HCT116 (cell line): Measurements from ENCODE around the gene BMPER. TPM values are rescaled to one million over a fixed set of nuclear protein-coding genes. Genes with fewer than 3 reads are reported as not detected.

ENCODE experiments used
- ATAC-seq: fragments of 200-7000 bp; cut with Tn5 transposase; 2 replicates; pipeline ENCODE4 v1.9.1; 2020; ENCODE audit warnings: mild to moderate bottlenecking, moderate library complexity
- BruUV-seq: library from RNA; stranded (reverse); fragments of 400-500 nt; replicated peaks from 2 replicates; lab custom pipeline; 2021; lab: Mats Ljungman, UMichigan
- CTCF ChIA-PET: fragments of 300-600 bp; sonication (Branson Sonifier 250); formaldehyde crosslinking; loops from one replicate; lab custom pipeline; 2021; ENCODE audit warnings: antibody characterized with exemption; lab: Charles Lee
- POLR2A ChIA-PET: fragments of 300-600, 350-600 bp; sonication (Branson Sonifier 250); formaldehyde crosslinking; loops from one replicate; lab custom pipeline; 2021; ENCODE audit warnings: antibody characterized with exemption; lab: Charles Lee
- RAD21 ChIA-PET, 2 experiments: fragments of 300-600 bp; sonication (Branson Sonifier 250); formaldehyde crosslinking; loops; one replicate each; lab custom pipeline; 2023; ENCODE audit warnings: low total read pairs in 2 of 2; ENCODE audit not compliant: uncharacterized antibody in 2 of 2, unreplicated experiment in 2 of 2, low non-redundant PET in 1 of 2; lab: Charles Lee
- DNase-seq: peaks from one replicate; pipeline ENCODE4 v3.0.0-alpha.2; 2010; ENCODE audit warnings: low read depth, low spot score
- H2AFZ ChIP-seq: fragments of 200-600 bp; shearing (Covaris generic), sonication (generic); 2 replicates; pipeline ENCODE4 v1.6.1; 2017; ENCODE audit warnings: low read depth, mixed run types, mixed read lengths, antibody characterized with exemption, low read length; ENCODE audit not compliant: poor library complexity, severe bottlenecking
- H3K27ac ChIP-seq: 2 replicates; pipeline ENCODE4 v1.5.1; 2012; ENCODE audit warnings: low read depth, low read length
- H3K27me3 ChIP-seq: fragments of 200-600 bp; sonication (generic); 2 replicates; pipeline ENCODE4 v1.6.1; 2016; ENCODE audit warnings: mixed run types, low read length, mixed read lengths; ENCODE audit not compliant: insufficient read depth
- H3K36me3 ChIP-seq, 2 experiments: fragments of 200-500 bp in 1 of 2; fragments of 200-600 bp in 1 of 2; sonication (Bioruptor generic) in 1 of 2; sonication (generic) in 1 of 2; 2 replicates each; pipeline versions ENCODE4 v1.5.1 to v1.6.1; 2014 to 2016; ENCODE audit warnings: low read length in 2 of 2, inconsistent platforms in 1 of 2, mixed read lengths in 1 of 2, mixed run types in 1 of 2; ENCODE audit not compliant: insufficient read depth in 2 of 2, control insufficient read depth in 1 of 2
- H3K4me1 ChIP-seq, 2 experiments: fragments of 200-600 bp in 1 of 2; sonication (generic) in 1 of 2; 2 replicates each; pipeline versions ENCODE4 v1.5.1 to v1.6.1; 2012 to 2017; ENCODE audit warnings: low read length in 2 of 2, inconsistent platforms in 1 of 2, mild to moderate bottlenecking in 1 of 2, mixed read lengths in 1 of 2, mixed run types in 1 of 2, moderate library complexity in 1 of 2; ENCODE audit not compliant: insufficient read depth in 2 of 2, control insufficient read depth in 1 of 2
- H3K4me2 ChIP-seq: fragments of 200-600 bp; sonication (generic); 2 replicates; pipeline ENCODE4 v1.6.1; 2017; ENCODE audit warnings: mixed run types, low read length, mixed read lengths
- H3K4me3 ChIP-seq, 2 experiments: fragments of 200-600 bp in 1 of 2; sonication (generic) in 1 of 2; replicated peaks in 1 of 2; 2 replicates each; pipeline ENCODE4 v1.5.1; 2011 to 2016; ENCODE audit warnings: low read length in 2 of 2, control low read depth in 1 of 2, low read depth in 1 of 2, mild to moderate bottlenecking in 1 of 2, mixed read lengths in 1 of 2, mixed run types in 1 of 2
- H3K79me2 ChIP-seq: fragments of 200-600 bp; sonication (generic); 2 replicates; pipeline ENCODE4 v1.6.1; 2017; ENCODE audit warnings: mild to moderate bottlenecking, mixed run types, low read length, moderate library complexity, mixed read lengths; ENCODE audit not compliant: insufficient read depth
- H3K9ac ChIP-seq: fragments of 200-600 bp; sonication (generic); 2 replicates; pipeline ENCODE4 v1.6.1; 2016; ENCODE audit warnings: low read length, mixed read lengths
- H3K9me2 ChIP-seq: fragments of 200-600 bp; sonication (generic), shearing (Covaris generic); 2 replicates; pipeline ENCODE4 v1.6.1; 2017; ENCODE audit warnings: mixed run types, mild to moderate bottlenecking, moderate library complexity; ENCODE audit not compliant: insufficient read depth
- H3K9me3 ChIP-seq, 2 experiments: fragments of 200-500 bp in 1 of 2; fragments of 200-600 bp in 1 of 2; sonication (Bioruptor generic) in 1 of 2; sonication (generic) in 1 of 2; 2 replicates each; pipeline ENCODE4 v1.6.1; 2014 to 2017; ENCODE audit warnings: low read length in 2 of 2, mixed read lengths in 2 of 2, inconsistent platforms in 1 of 2, low read depth in 1 of 2, mild to moderate bottlenecking in 1 of 2, mixed run types in 1 of 2, moderate library complexity in 1 of 2; ENCODE audit not compliant: control insufficient read depth in 1 of 2, insufficient read depth in 1 of 2
- H4K20me1 ChIP-seq: fragments of 200-600 bp; sonication (generic), shearing (Covaris generic); 2 replicates; pipeline ENCODE4 v1.6.1; 2017; ENCODE audit warnings: mixed run types, mild to moderate bottlenecking, moderate library complexity; ENCODE audit not compliant: insufficient read depth
- CBX3 ChIP-seq: IDR thresholded peaks from 2 replicates; pipeline ENCODE4 v1.6.1; 2012; ENCODE audit warnings: low read depth
- EGR1 ChIP-seq: IDR thresholded peaks from 2 replicates; pipeline ENCODE4 v1.6.1; 2012; ENCODE audit warnings: low read depth
- ELF1 ChIP-seq: IDR thresholded peaks from 2 replicates; pipeline ENCODE4 v1.6.1; 2012; ENCODE audit warnings: low read depth, borderline replicate concordance
- EZH2 ChIP-seq: fragments of 200-600 bp; sonication (generic); IDR thresholded peaks from 2 replicates; pipeline ENCODE4 v1.6.1; 2017; ENCODE audit warnings: antibody characterized with exemption, mixed run types
- EZH2phosphoT487 ChIP-seq: fragments of 200-600 bp; IDR thresholded peaks from 2 replicates; pipeline ENCODE4 v1.6.1; 2018; ENCODE audit warnings: antibody characterized with exemption, borderline replicate concordance
- FOSL1 ChIP-seq: IDR thresholded peaks from 2 replicates; pipeline ENCODE4 v1.6.1; 2012; ENCODE audit warnings: low read depth
- JUND ChIP-seq: IDR thresholded peaks from 2 replicates; pipeline ENCODE4 v1.6.1; 2012
- POLR2AphosphoS5 ChIP-seq: IDR thresholded peaks from 2 replicates; pipeline ENCODE4 v1.6.1; 2011; ENCODE audit warnings: mild to moderate bottlenecking, low read depth, low read length, moderate library complexity
- RAD21 ChIP-seq: IDR thresholded peaks from 2 replicates; pipeline ENCODE4 v1.6.1; 2012; ENCODE audit warnings: low read depth, mild to moderate bottlenecking
- SP1 ChIP-seq: IDR thresholded peaks from 2 replicates; pipeline ENCODE4 v1.6.1; 2012; ENCODE audit warnings: low read depth
- SRF ChIP-seq: IDR thresholded peaks from 2 replicates; pipeline ENCODE4 v1.6.1; 2012; ENCODE audit warnings: low read depth
- ZFX ChIP-seq: fragments of 450-650 bp; IDR thresholded peaks from 2 replicates; pipeline ENCODE4 v1.6.1; 2017
- ZNF274 ChIP-seq: fragments of 200-500 bp; sonication (Bioruptor generic); IDR thresholded peaks from 2 replicates; pipeline ENCODE4 v1.6.1; 2014; ENCODE audit warnings: mild to moderate bottlenecking, low read depth, low read length, inconsistent platforms
- intact Hi-C: fragments of 100-400 bp; cut with micrococcal nuclease; formaldehyde crosslinking; loops from 2 replicates; pipeline ENCODE4 v1.10.0; 2022
- total RNA-seq: library from RNA; stranded (reverse); gene quantifications from one replicate; pipeline ENCODE4 v1.2.1, GENCODE V29; 2021; ENCODE audit not compliant: unreplicated experiment
- TF ChIP-seq, protein P1 (sequence below): IDR thresholded peaks from 2 replicates; pipeline ENCODE4 v1.6.1; 2011; ENCODE audit warnings: mild to moderate bottlenecking, low read length, moderate library complexity; ENCODE audit not compliant: insufficient replicate concordance; ENCODE audit errors: extremely low read depth
- TF ChIP-seq, protein P2 (sequence below): IDR thresholded peaks from 2 replicates; pipeline ENCODE4 v1.6.1; 2012
- TF ChIP-seq, protein P3 (sequence below): IDR thresholded peaks from 2 replicates; pipeline ENCODE4 v1.6.1; 2012
- TF ChIP-seq, protein P4 (sequence below): IDR thresholded peaks from 2 replicates; pipeline ENCODE4 v1.6.1; 2012; ENCODE audit warnings: low read depth

BMPER gene
- total RNA-seq, 1 experiment from 2014 or later, result not detected

DNA sequence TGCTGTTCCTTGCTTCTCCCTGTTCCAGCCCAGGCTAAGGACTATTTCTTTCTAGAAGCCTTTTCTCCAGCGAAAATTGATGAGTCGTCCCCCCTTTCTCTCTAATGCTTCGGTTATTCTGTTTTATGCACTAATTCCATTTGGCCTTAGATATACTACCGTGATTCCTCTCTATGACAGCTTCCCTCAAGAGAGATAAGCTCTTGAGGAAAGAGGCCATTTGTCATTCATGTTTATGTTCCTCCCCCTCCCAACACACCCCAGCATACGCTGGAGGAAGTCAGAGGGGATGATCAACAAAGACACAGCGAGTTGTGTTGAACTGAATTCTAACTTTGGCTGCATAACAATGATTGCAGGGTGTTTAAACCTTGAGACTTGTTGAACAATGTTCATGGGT lies 198.8 kb downstream of the BMPER start (continued):
- no peak for TF ChIP-seq ZNF274
- no peak for TF ChIP-seq EZH2
- TF ChIP-seq, protein P1, sequence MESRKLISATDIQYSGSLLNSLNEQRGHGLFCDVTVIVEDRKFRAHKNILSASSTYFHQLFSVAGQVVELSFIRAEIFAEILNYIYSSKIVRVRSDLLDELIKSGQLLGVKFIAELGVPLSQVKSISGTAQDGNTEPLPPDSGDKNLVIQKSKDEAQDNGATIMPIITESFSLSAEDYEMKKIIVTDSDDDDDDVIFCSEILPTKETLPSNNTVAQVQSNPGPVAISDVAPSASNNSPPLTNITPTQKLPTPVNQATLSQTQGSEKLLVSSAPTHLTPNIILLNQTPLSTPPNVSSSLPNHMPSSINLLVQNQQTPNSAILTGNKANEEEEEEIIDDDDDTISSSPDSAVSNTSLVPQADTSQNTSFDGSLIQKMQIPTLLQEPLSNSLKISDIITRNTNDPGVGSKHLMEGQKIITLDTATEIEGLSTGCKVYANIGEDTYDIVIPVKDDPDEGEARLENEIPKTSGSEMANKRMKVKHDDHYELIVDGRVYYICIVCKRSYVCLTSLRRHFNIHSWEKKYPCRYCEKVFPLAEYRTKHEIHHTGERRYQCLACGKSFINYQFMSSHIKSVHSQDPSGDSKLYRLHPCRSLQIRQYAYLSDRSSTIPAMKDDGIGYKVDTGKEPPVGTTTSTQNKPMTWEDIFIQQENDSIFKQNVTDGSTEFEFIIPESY, result no peak
- TF ChIP-seq ELF1, result no peak
- TF ChIP-seq, protein P2, sequence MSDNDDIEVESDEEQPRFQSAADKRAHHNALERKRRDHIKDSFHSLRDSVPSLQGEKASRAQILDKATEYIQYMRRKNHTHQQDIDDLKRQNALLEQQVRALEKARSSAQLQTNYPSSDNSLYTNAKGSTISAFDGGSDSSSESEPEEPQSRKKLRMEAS, result no peak
- TF ChIP-seq SRF, result no peak
- TF ChIP-seq EGR1, result no peak
- TF ChIP-seq SP1, result no peak
- TF ChIP-seq, protein P3, sequence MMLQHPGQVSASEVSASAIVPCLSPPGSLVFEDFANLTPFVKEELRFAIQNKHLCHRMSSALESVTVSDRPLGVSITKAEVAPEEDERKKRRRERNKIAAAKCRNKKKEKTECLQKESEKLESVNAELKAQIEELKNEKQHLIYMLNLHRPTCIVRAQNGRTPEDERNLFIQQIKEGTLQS, result no peak
- no peak for TF ChIP-seq POLR2AphosphoS5

DNA sequence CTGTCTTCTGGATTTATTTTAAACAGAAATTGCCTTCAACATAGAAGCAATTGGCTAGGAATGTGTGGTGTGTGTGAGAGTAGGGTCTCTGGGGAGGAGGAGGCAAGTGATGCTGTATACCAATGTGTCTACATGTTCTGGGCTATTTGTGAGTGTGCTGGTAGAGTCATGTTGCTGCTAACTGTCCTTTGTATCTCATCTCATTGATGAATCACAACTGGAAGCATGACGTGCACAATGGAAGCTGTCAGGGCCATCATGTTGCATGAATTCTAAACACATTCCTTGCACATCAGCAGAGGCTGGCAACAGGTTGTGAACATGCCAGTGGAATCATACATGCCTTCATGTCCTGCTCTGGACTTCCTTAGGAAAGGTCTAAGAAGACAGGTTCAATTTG lies 199.7 kb downstream of the BMPER start:
- ChIA-PET RAD21 (no interaction called here), CTCF (no interaction called here), POLR2A (no interaction called here)
- Histone ChIP-seq H3K4me3 (no peak overlapping the region), H2AFZ (no peak overlapping the region), H3K79me2 (no peaks in the 10 kb centered on the region), H3K27ac (no peak overlapping the region), H3K4me2 (no peak overlapping the region), H3K36me3 (no peaks in the 10 kb centered on the region), H3K9me3 (no peaks in the 10 kb centered on the region), H3K4me1 (no peaks in the 10 kb centered on the region), H3K9me2 (no peaks in the 10 kb centered on the region), H4K20me1 (no peaks in the 10 kb centered on the region), H3K9ac (no peak overlapping the region), H3K27me3 (no peaks in the 10 kb centered on the region)
- DNase-seq, result no peak
- no peak for ATAC-seq
- TF ChIP-seq CBX3, result no peak
- TF ChIP-seq, protein P3, result no peak
- TF ChIP-seq EGR1, result no peak
- TF ChIP-seq ZNF274, result no peak
- TF ChIP-seq EZH2, result no peak
- no peak for TF ChIP-seq JUND
- no peak for TF ChIP-seq POLR2AphosphoS5
- TF ChIP-seq ELF1, result no peak
- TF ChIP-seq FOSL1, result no peak
- TF ChIP-seq RAD21, result no peak
- no peak for TF ChIP-seq EZH2phosphoT487
- no peak for TF ChIP-seq ZFX
- TF ChIP-seq, protein P4, sequence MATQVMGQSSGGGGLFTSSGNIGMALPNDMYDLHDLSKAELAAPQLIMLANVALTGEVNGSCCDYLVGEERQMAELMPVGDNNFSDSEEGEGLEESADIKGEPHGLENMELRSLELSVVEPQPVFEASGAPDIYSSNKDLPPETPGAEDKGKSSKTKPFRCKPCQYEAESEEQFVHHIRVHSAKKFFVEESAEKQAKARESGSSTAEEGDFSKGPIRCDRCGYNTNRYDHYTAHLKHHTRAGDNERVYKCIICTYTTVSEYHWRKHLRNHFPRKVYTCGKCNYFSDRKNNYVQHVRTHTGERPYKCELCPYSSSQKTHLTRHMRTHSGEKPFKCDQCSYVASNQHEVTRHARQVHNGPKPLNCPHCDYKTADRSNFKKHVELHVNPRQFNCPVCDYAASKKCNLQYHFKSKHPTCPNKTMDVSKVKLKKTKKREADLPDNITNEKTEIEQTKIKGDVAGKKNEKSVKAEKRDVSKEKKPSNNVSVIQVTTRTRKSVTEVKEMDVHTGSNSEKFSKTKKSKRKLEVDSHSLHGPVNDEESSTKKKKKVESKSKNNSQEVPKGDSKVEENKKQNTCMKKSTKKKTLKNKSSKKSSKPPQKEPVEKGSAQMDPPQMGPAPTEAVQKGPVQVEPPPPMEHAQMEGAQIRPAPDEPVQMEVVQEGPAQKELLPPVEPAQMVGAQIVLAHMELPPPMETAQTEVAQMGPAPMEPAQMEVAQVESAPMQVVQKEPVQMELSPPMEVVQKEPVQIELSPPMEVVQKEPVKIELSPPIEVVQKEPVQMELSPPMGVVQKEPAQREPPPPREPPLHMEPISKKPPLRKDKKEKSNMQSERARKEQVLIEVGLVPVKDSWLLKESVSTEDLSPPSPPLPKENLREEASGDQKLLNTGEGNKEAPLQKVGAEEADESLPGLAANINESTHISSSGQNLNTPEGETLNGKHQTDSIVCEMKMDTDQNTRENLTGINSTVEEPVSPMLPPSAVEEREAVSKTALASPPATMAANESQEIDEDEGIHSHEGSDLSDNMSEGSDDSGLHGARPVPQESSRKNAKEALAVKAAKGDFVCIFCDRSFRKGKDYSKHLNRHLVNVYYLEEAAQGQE, result no peak
- intact Hi-C loops, result no loop called here
- no TSS peak for BruUV-seq
